GM23248 (cell line): ENCODE results near the gene TM2D1.

Experiments
- EZH2 ChIP-seq: fragments of 200-600 bp; sonication (generic); IDR thresholded peaks from 2 replicates; pipeline ENCODE4 v1.6.1; 2018; ENCODE audit warnings: antibody characterized with exemption, mild to moderate bottlenecking; ENCODE audit not compliant: insufficient read depth, poor library complexity, severe bottlenecking
- EZH2phosphoT487 ChIP-seq: fragments of 200-600 bp; sonication (generic); IDR thresholded peaks from 2 replicates; pipeline ENCODE4 v1.6.1; 2018; ENCODE audit warnings: antibody characterized with exemption, moderate library complexity, mild to moderate bottlenecking, low read depth; ENCODE audit not compliant: insufficient read depth

GRCh38 chr1:61648983-61649742 is 75.8 kb downstream of the TM2D1 start:
- TF ChIP-seq EZH2 (no peak), EZH2phosphoT487 (no peak)
